HepG2 (cell line): ENCODE data around the gene SOCS1. TPM values are rescaled to one million over a fixed set of nuclear protein-coding genes. Genes with fewer than 3 reads are reported as not detected.

Source experiments
- ARNT2 ChIP-seq: sonication (generic); formaldehyde crosslinking; IDR thresholded peaks from 2 replicates; pipeline ENCODE4 v1.8.0; 2022; ENCODE audit warnings: mild to moderate bottlenecking, low read depth, missing genetic modification reagents, moderate library complexity
- ATRX ChIP-seq: sonication (generic); formaldehyde crosslinking; IDR thresholded peaks from 2 replicates; pipeline ENCODE4 v1.4.0; 2020; ENCODE audit warnings: missing genetic modification reagents, borderline replicate concordance
- CEBPG ChIP-seq: IDR thresholded peaks from 2 replicates; pipeline ENCODE4 v1.6.1; 2016
- ESRRA ChIP-seq: sonication (generic); formaldehyde crosslinking; IDR thresholded peaks from 2 replicates; pipeline ENCODE4 v1.5.1; 2020; ENCODE audit warnings: mild to moderate bottlenecking, low read depth, missing genetic modification reagents
- FOXP4 ChIP-seq: sonication (generic); formaldehyde crosslinking; IDR thresholded peaks from 2 replicates; pipeline ENCODE4 v1.4.0; 2020; ENCODE audit warnings: missing genetic modification reagents
- GATAD1 ChIP-seq: IDR thresholded peaks from 2 replicates; pipeline ENCODE4 v1.6.1; 2016; ENCODE audit warnings: missing genetic modification reagents, missing compliant biosample characterization
- KDM2A ChIP-seq: sonication (generic); formaldehyde crosslinking; IDR thresholded peaks from 2 replicates; pipeline ENCODE4 v1.4.0; 2020; ENCODE audit warnings: low read depth, missing genetic modification reagents, borderline replicate concordance
- MIXL1 ChIP-seq: IDR thresholded peaks from 2 replicates; pipeline ENCODE4 v1.6.1; 2016
- PHF21A ChIP-seq: sonication (generic); formaldehyde crosslinking; IDR thresholded peaks from 2 replicates; pipeline ENCODE4 v1.5.0; 2020; ENCODE audit warnings: mild to moderate bottlenecking, missing genetic modification reagents
- TBL1XR1 ChIP-seq: fragments of 150-350 bp; IDR thresholded peaks from 2 replicates; pipeline ENCODE4 v1.6.1; 2014; ENCODE audit warnings: borderline replicate concordance, low read length; ENCODE audit not compliant: partially characterized antibody
- ZBTB26 ChIP-seq: IDR thresholded peaks from 2 replicates; pipeline ENCODE4 v1.6.1; 2016; ENCODE audit warnings: missing compliant biosample characterization, missing genetic modification reagents, borderline replicate concordance
- ZBTB33 ChIP-seq: sonication (generic); formaldehyde crosslinking; IDR thresholded peaks from 2 replicates; pipeline ENCODE4 v1.4.0; 2020; ENCODE audit warnings: missing genetic modification reagents
- ZFP90 ChIP-seq: sonication (generic); formaldehyde crosslinking; IDR thresholded peaks from 2 replicates; pipeline ENCODE4 v1.8.0; 2022; ENCODE audit warnings: missing genetic modification reagents, mild to moderate bottlenecking, inconsistent platforms, borderline replicate concordance
- ZNF547 ChIP-seq: sonication (generic); formaldehyde crosslinking; IDR thresholded peaks from 2 replicates; pipeline ENCODE4 v1.5.1; 2020; ENCODE audit warnings: mild to moderate bottlenecking, missing genetic modification reagents
- ZNF550 ChIP-seq: sonication (generic); formaldehyde crosslinking; IDR thresholded peaks from 2 replicates; pipeline ENCODE4 v1.4.0; 2020; ENCODE audit warnings: mild to moderate bottlenecking, missing genetic modification reagents, borderline replicate concordance
- ZNF574 ChIP-seq: sonication (generic); formaldehyde crosslinking; IDR thresholded peaks from 2 replicates; pipeline ENCODE4 v1.4.0; 2020; ENCODE audit warnings: missing genetic modification reagents
- ZSCAN31 ChIP-seq: sonication (generic); formaldehyde crosslinking; IDR thresholded peaks from 2 replicates; pipeline ENCODE4 v1.5.0; 2020; ENCODE audit warnings: low read depth, mild to moderate bottlenecking, missing genetic modification reagents
- polyA plus RNA-seq, 8 experiments: library from polyadenylated mRNA; depleted of rRNA in 3 of 8; stranded (reverse) in 7 of 8; unstranded in 1 of 8; fragments of >200 nt; fragmentation: Illumina TruSeq in 4 of 8; extraction: Trizol in 4 of 8; gene quantifications; 2 replicates each; pipeline versions ENCODE4 v1.2.1 to v1.2.3, GENCODE V29; 2011 to 2016; ENCODE audit warnings: low read depth in 4 of 8, missing spikeins in 1 of 8, mixed read lengths in 1 of 8; ENCODE audit not compliant: insufficient read depth in 1 of 8
- total RNA-seq, 5 experiments: library from RNA; depleted of rRNA; stranded (reverse); fragments of >200 nt; fragmentation: Illumina TruSeq; extraction: Trizol; gene quantifications; 2 replicates each; pipeline ENCODE4 v1.2.3, GENCODE V29; 2016; ENCODE audit warnings: low read depth in 1 of 5
- TF ChIP-seq, protein P1 (sequence below): sonication (generic); formaldehyde crosslinking; IDR thresholded peaks from 2 replicates; pipeline ENCODE4 v1.9.0; 2022; ENCODE audit warnings: low read depth, missing genetic modification reagents

Gene SOCS1
- total and polyA plus RNA-seq, 2 of the 13 experiments (the other 11 are each of a cell fraction or from before 2014, with no cell fraction given), result 5.3 to 6.3 TPM

GRCh38 chr16:11298143-11298900 is 42.3 kb upstream of the SOCS1 start (continued):
- TF ChIP-seq, protein P1, sequence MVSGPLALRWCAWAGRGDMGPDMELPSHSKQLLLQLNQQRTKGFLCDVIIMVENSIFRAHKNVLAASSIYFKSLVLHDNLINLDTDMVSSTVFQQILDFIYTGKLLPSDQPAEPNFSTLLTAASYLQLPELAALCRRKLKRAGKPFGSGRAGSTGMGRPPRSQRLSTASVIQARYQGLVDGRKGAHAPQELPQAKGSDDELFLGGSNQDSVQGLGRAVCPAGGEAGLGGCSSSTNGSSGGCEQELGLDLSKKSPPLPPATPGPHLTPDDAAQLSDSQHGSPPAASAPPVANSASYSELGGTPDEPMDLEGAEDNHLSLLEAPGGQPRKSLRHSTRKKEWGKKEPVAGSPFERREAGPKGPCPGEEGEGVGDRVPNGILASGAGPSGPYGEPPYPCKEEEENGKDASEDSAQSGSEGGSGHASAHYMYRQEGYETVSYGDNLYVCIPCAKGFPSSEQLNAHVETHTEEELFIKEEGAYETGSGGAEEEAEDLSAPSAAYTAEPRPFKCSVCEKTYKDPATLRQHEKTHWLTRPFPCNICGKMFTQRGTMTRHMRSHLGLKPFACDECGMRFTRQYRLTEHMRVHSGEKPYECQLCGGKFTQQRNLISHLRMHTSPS (CRISPR knock-in tag), result no peak
- no peak for TF ChIP-seq GATAD1 (CRISPR knock-in tag)
- TF ChIP-seq TBL1XR1, result no peak
- TF ChIP-seq ZBTB26, result no peak
- TF ChIP-seq ARNT2 (CRISPR knock-in tag), result peak; percentile 20; the same call in 1 of the 2 replicates
- TF ChIP-seq ATRX (CRISPR knock-in tag), result no peak
- no peak for TF ChIP-seq ZNF547 (CRISPR knock-in tag)
- TF ChIP-seq PHF21A (CRISPR knock-in tag), result no peak
- TF ChIP-seq FOXP4 (CRISPR knock-in tag), result peak; percentile 88
- TF ChIP-seq KDM2A (CRISPR knock-in tag), result no peak
- TF ChIP-seq MIXL1 (CRISPR knock-in tag), result no peak; the same call in none of the 2 replicates
- peak; percentile 68 for TF ChIP-seq CEBPG (CRISPR knock-in tag)
- TF ChIP-seq ZNF574 (CRISPR knock-in tag), result no peak
- TF ChIP-seq ZFP90 (CRISPR knock-in tag), result no peak
- no peak for TF ChIP-seq ZBTB33
- TF ChIP-seq ESRRA (CRISPR knock-in tag), result no peak
- peak; percentile 37; the same call in 1 of the 2 replicates for TF ChIP-seq ZSCAN31 (CRISPR knock-in tag)
- TF ChIP-seq ZNF550 (CRISPR knock-in tag), result no peak
